ENCODE results near the gene ZNF664.

ZNF664 gene

GRCh38 chr12:123965382-123965781 is 7.6 kb upstream of the ZNF664 start:
- Histone ChIP-seq H3K36me3 (ENCODE audit: insufficient read depth, low read depth, low read length) (no peaks in the 10 kb centered on the region), H3K9me3 (ENCODE audit: insufficient read depth, low read depth, low read length) (no peaks in the 10 kb centered on the region), H3K27ac (ENCODE audit: low read length) (no peak overlapping the region), H3K4me3 (ENCODE audit: low read length) (no peak overlapping the region), H3K27me3 (ENCODE audit: insufficient read depth, low read length) (peaks cover 100% of the 10 kb centered on the region), H3K9ac (ENCODE audit: low read depth, low read length) (no peak overlapping the region), H3K4me1 (ENCODE audit: insufficient read depth, low read length) (no peaks in the 10 kb centered on the region)

GRCh38 chr12:123966596-123966995 is 6.4 kb upstream of the ZNF664 start:
- peaks cover 4% of the 10 kb centered on the region; the same call in 1 of the 2 replicates for H3K4me1 ChIP-seq (ENCODE audit: insufficient read depth, low read length)
- H3K4me3 ChIP-seq (ENCODE audit: low read length) = no peak overlapping the region
- no peaks in the 10 kb centered on the region for H3K36me3 ChIP-seq (ENCODE audit: insufficient read depth, low read depth, low read length)
- no peak overlapping the region for H3K9ac ChIP-seq (ENCODE audit: low read depth, low read length)
- H3K27me3 ChIP-seq (ENCODE audit: insufficient read depth, low read length) = peaks cover 100% of the 10 kb centered on the region
- no peaks in the 10 kb centered on the region for H3K9me3 ChIP-seq (ENCODE audit: insufficient read depth, low read depth, low read length)
- no peak overlapping the region for H3K27ac ChIP-seq (ENCODE audit: low read length)

GRCh38 chr12:123967121-123967586 is 5.9 kb upstream of the ZNF664 start:
- H3K27me3 ChIP-seq (ENCODE audit: insufficient read depth, low read length) = peaks cover 97% of the 10 kb centered on the region
- peaks cover 4% of the 10 kb centered on the region; the same call in 1 of the 2 replicates for H3K4me1 ChIP-seq (ENCODE audit: insufficient read depth, low read length)
- H3K27ac ChIP-seq (ENCODE audit: low read length) = no peak overlapping the region
- no peak overlapping the region for H3K9ac ChIP-seq (ENCODE audit: low read depth, low read length)
- no peaks in the 10 kb centered on the region for H3K36me3 ChIP-seq (ENCODE audit: insufficient read depth, low read depth, low read length)
- no peak overlapping the region for H3K4me3 ChIP-seq (ENCODE audit: low read length)
- H3K9me3 ChIP-seq (ENCODE audit: insufficient read depth, low read depth, low read length) = no peaks in the 10 kb centered on the region

GRCh38 chr12:123971449-123971769 is 1.6 kb upstream of the ZNF664 start:
- Histone ChIP-seq H3K36me3 (ENCODE audit: insufficient read depth, low read depth, low read length) (0 out of 2 replicates have a peak, but pooled peaks cover 5% of the 10 kb centered on the region), H3K9me3 (ENCODE audit: insufficient read depth, low read depth, low read length) (no peaks in the 10 kb centered on the region), H3K4me3 (ENCODE audit: low read length) (peak overlapping the region; percentile 48), H3K27me3 (ENCODE audit: insufficient read depth, low read length) (peaks cover 81% of the 10 kb centered on the region), H3K9ac (ENCODE audit: low read depth, low read length) (no peak overlapping the region), H3K4me1 (ENCODE audit: insufficient read depth, low read length) (peaks cover 8% of the 10 kb centered on the region; the same call in 1 of the 2 replicates), H3K27ac (ENCODE audit: low read length) (no peak overlapping the region)

GRCh38 chr12:123971770-123972456 is 1.1 kb upstream of the ZNF664 start:
- Histone ChIP-seq H3K4me3 (ENCODE audit: low read length) (peak overlapping the region; percentile 48), H3K9me3 (ENCODE audit: insufficient read depth, low read depth, low read length) (no peaks in the 10 kb centered on the region), H3K4me1 (ENCODE audit: insufficient read depth, low read length) (peaks cover 8% of the 10 kb centered on the region; the same call in 1 of the 2 replicates), H3K36me3 (ENCODE audit: insufficient read depth, low read depth, low read length) (0 out of 2 replicates have a peak, but pooled peaks cover 5% of the 10 kb centered on the region), H3K27ac (ENCODE audit: low read length) (no peak overlapping the region), H3K9ac (ENCODE audit: low read depth, low read length) (no peak overlapping the region), H3K27me3 (ENCODE audit: insufficient read depth, low read length) (peaks cover 78% of the 10 kb centered on the region)

GRCh38 chr12:123973552-123974341 is 732 bp downstream of the ZNF664 start:
- peak overlapping the region; percentile 83 for H3K4me3 ChIP-seq (ENCODE audit: low read length)
- peaks cover 8% of the 10 kb centered on the region; the same call in 1 of the 2 replicates for H3K4me1 ChIP-seq (ENCODE audit: insufficient read depth, low read length)
- H3K27me3 ChIP-seq (ENCODE audit: insufficient read depth, low read length) = peaks cover 60% of the 10 kb centered on the region
- H3K36me3 ChIP-seq (ENCODE audit: insufficient read depth, low read depth, low read length) = 0 out of 2 replicates have a peak, but pooled peaks cover 5% of the 10 kb centered on the region
- H3K9ac ChIP-seq (ENCODE audit: low read depth, low read length) = peak overlapping the region; percentile 64; the same call in 1 of the 2 replicates
- H3K27ac ChIP-seq (ENCODE audit: low read length) = no peak overlapping the region
- H3K9me3 ChIP-seq (ENCODE audit: insufficient read depth, low read depth, low read length) = no peaks in the 10 kb centered on the region

- Histone ChIP-seq H3K27ac (ENCODE audit: low read length) (no peak overlapping the region), H3K4me3 (ENCODE audit: low read length) (no peak overlapping the region), H3K9ac (ENCODE audit: low read depth, low read length) (no peak overlapping the region), H3K27me3 (ENCODE audit: insufficient read depth, low read length) (peaks cover 34% of the 10 kb centered on the region), H3K9me3 (ENCODE audit: insufficient read depth, low read depth, low read length) (no peaks in the 10 kb centered on the region), H3K4me1 (ENCODE audit: insufficient read depth, low read length) (peaks cover 5% of the 10 kb centered on the region; the same call in 1 of the 2 replicates), H3K36me3 (ENCODE audit: insufficient read depth, low read depth, low read length) (0 out of 2 replicates have a peak, but pooled peaks cover 5% of the 10 kb centered on the region)
Observed at GRCh38 chr12:123976227-123976826, 3.3 kb downstream of the ZNF664 start.

GRCh38 chr12:123979566-123979965 is 6.6 kb downstream of the ZNF664 start:
- H3K27ac ChIP-seq (ENCODE audit: low read length) = no peak overlapping the region
- no peaks in the 10 kb centered on the region for H3K9me3 ChIP-seq (ENCODE audit: insufficient read depth, low read depth, low read length)
- 0 out of 2 replicates have a peak, but pooled peaks cover 5% of the 10 kb centered on the region for H3K36me3 ChIP-seq (ENCODE audit: insufficient read depth, low read depth, low read length)
- H3K9ac ChIP-seq (ENCODE audit: low read depth, low read length) = no peak overlapping the region
- H3K4me3 ChIP-seq (ENCODE audit: low read length) = no peak overlapping the region
- peaks cover 3% of the 10 kb centered on the region; the same call in 1 of the 2 replicates for H3K4me1 ChIP-seq (ENCODE audit: insufficient read depth, low read length)
- peaks cover 19% of the 10 kb centered on the region for H3K27me3 ChIP-seq (ENCODE audit: insufficient read depth, low read length)

GRCh38 chr12:123982269-123982668 is 9.3 kb downstream of the ZNF664 start:
- H3K9me3 ChIP-seq (ENCODE audit: insufficient read depth, low read depth, low read length) = no peaks in the 10 kb centered on the region
- H3K36me3 ChIP-seq (ENCODE audit: insufficient read depth, low read depth, low read length) = no peaks in the 10 kb centered on the region
- no peaks in the 10 kb centered on the region for H3K27me3 ChIP-seq (ENCODE audit: insufficient read depth, low read length)
- no peak overlapping the region for H3K9ac ChIP-seq (ENCODE audit: low read depth, low read length)
- H3K4me3 ChIP-seq (ENCODE audit: low read length) = no peak overlapping the region
- no peaks in the 10 kb centered on the region for H3K4me1 ChIP-seq (ENCODE audit: insufficient read depth, low read length)
- H3K27ac ChIP-seq (ENCODE audit: low read length) = no peak overlapping the region

- Histone ChIP-seq H3K36me3 (ENCODE audit: insufficient read depth, low read depth, low read length) (peaks cover 12% of the 10 kb centered on the region; the same call in 1 of the 2 replicates), H3K27ac (ENCODE audit: low read length) (no peak overlapping the region), H3K9me3 (ENCODE audit: insufficient read depth, low read depth, low read length) (no peaks in the 10 kb centered on the region), H3K9ac (ENCODE audit: low read depth, low read length) (no peak overlapping the region), H3K4me3 (ENCODE audit: low read length) (no peak overlapping the region), H3K27me3 (ENCODE audit: insufficient read depth, low read length) (no peaks in the 10 kb centered on the region), H3K4me1 (ENCODE audit: insufficient read depth, low read length) (no peaks in the 10 kb centered on the region)
Observed at GRCh38 chr12:123983822-123984485, 10.9 kb downstream of the ZNF664 start.

- H3K4me1 ChIP-seq (ENCODE audit: insufficient read depth, low read length) = no peaks in the 10 kb centered on the region
- no peak overlapping the region for H3K27ac ChIP-seq (ENCODE audit: low read length)
- no peak overlapping the region for H3K9ac ChIP-seq (ENCODE audit: low read depth, low read length)
- no peak overlapping the region for H3K4me3 ChIP-seq (ENCODE audit: low read length)
- H3K9me3 ChIP-seq (ENCODE audit: insufficient read depth, low read depth, low read length) = no peaks in the 10 kb centered on the region
- peaks cover 20% of the 10 kb centered on the region for H3K36me3 ChIP-seq (ENCODE audit: insufficient read depth, low read depth, low read length)
- no peaks in the 10 kb centered on the region for H3K27me3 ChIP-seq (ENCODE audit: insufficient read depth, low read length)
Observed at GRCh38 chr12:123984903-123985302, 11.9 kb downstream of the ZNF664 start.
